ENCODE results near the gene STN1. TPM values are rescaled to one million over a fixed set of nuclear protein-coding genes. Genes with fewer than 3 reads are reported as not detected.

Gene STN1
- total and polyA plus RNA-seq, 5 donors from 2014 or later = 44.1 to 122 (median 106) TPM

GRCh38 chr10:103874730-103875129 is 43.3 kb downstream of the STN1 start:
- H3K9me3 ChIP-seq (ENCODE audit: control insufficient read depth in 2 of 2, low read length in 2 of 2) = no peaks in the 10 kb centered on the region
- H3K4me3 Mint-ChIP-seq = no peak overlapping the region
- no peak overlapping the region for H3K4me3 ChIP-seq (ENCODE audit: low read depth, low read length)
- H3K9me3 Mint-ChIP-seq = no peaks in the 10 kb centered on the region
- peaks cover 52% of the 10 kb centered on the region for H3K36me3 ChIP-seq (ENCODE audit: control insufficient read depth, insufficient read depth, low read length)
- H3K36me3 Mint-ChIP-seq = peaks cover 42% of the 10 kb centered on the region
- ATAC-seq (ENCODE audit: low read depth in 2 of 2) (no peak), DNase-seq (no peak)
- peaks cover 0 to 8% (median 3%) of the 10 kb centered on the region in 4 donors for H3K4me1 Mint-ChIP-seq
- H3K27ac ChIP-seq (ENCODE audit: insufficient read depth, low read length, poor library complexity, severe bottlenecking) = no peak overlapping the region
- no peaks in the 10 kb centered on the region for H3K27me3 Mint-ChIP-seq
- no peaks in the 10 kb centered on the region for H3K4me1 ChIP-seq (ENCODE audit: control insufficient read depth, insufficient read depth, low read length, poor library complexity, severe bottlenecking)
- H3K27ac Mint-ChIP-seq = no peak overlapping the region
- no peaks in the 10 kb centered on the region for H3K27me3 ChIP-seq (ENCODE audit: control insufficient read depth, insufficient read depth, low read length)

- Mint-ChIP-seq H3K4me3 (no peak overlapping the region), H3K27me3 (peaks cover 5% of the 10 kb centered on the region), H3K9me3 (peaks cover 0 to 2% (median 0%) of the 10 kb centered on the region in 7 donors), H3K4me1 (peaks cover 0 to 3% (median 1%) of the 10 kb centered on the region in 4 donors), H3K36me3 (peaks cover 28% of the 10 kb centered on the region), H3K27ac (no peak overlapping the region)
- Histone ChIP-seq H3K36me3 (ENCODE audit: control insufficient read depth, insufficient read depth, low read length) (peaks cover 33% of the 10 kb centered on the region), H3K9me3 (ENCODE audit: control insufficient read depth in 2 of 2, low read length in 2 of 2) (no peaks in the 10 kb centered on the region), H3K27ac (ENCODE audit: insufficient read depth, low read length, poor library complexity, severe bottlenecking) (no peak overlapping the region), H3K4me3 (ENCODE audit: low read depth, low read length) (no peak overlapping the region), H3K4me1 (ENCODE audit: control insufficient read depth, insufficient read depth, low read length, poor library complexity, severe bottlenecking) (no peaks in the 10 kb centered on the region), H3K27me3 (ENCODE audit: control insufficient read depth, insufficient read depth, low read length) (no peaks in the 10 kb centered on the region)
- ATAC-seq (ENCODE audit: low read depth in 2 of 2) (no peak), DNase-seq (no peak)
These were observed 45.6 kb downstream of the STN1 start for GRCh38 chr10:103872137-103872931.

DNA sequence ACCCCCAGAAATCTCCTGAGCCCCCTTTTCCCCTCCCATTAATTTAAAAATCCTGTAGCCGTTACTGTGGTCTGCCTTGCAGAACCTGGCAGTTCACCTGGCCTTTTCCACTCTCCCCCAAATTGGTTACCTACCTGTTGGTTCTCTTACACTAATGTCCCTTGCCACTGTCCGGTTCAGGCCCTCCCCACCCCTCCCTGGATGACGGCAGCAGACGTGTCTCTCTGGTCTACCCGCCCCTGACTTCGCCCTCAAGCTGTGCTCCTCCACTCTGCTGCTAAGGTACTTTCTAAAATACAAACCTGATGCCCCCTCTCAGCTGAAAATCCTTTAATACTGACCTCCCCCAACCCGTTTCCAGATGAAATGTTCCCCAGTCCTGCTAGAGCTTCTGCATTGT is 47.0 kb downstream of the STN1 start:
- Histone ChIP-seq H3K27me3 (ENCODE audit: control insufficient read depth, insufficient read depth, low read length) (no peaks in the 10 kb centered on the region), H3K4me3 (ENCODE audit: low read depth, low read length) (no peak overlapping the region), H3K27ac (ENCODE audit: insufficient read depth, low read length, poor library complexity, severe bottlenecking) (no peak overlapping the region), H3K9me3 (ENCODE audit: control insufficient read depth in 2 of 2, low read length in 2 of 2) (no peaks in the 10 kb centered on the region), H3K36me3 (ENCODE audit: control insufficient read depth, insufficient read depth, low read length) (peaks cover 21% of the 10 kb centered on the region), H3K4me1 (ENCODE audit: control insufficient read depth, insufficient read depth, low read length, poor library complexity, severe bottlenecking) (no peaks in the 10 kb centered on the region)
- DNase-seq = no peak
- Mint-ChIP-seq H3K9me3 (peaks cover 0 to 2% (median 0%) of the 10 kb centered on the region in 7 donors), H3K36me3 (peaks cover 28% of the 10 kb centered on the region), H3K4me1 (peaks cover 0 to 3% (median 1%) of the 10 kb centered on the region in 4 donors), H3K27ac (no peak overlapping the region), H3K4me3 (no peak overlapping the region), H3K27me3 (peaks cover 5% of the 10 kb centered on the region)
- no peak for ATAC-seq (ENCODE audit: low read depth in 2 of 2)

- peaks cover under 1 to 5% of the 10 kb centered on the region in 2 experiments for H3K9me3 ChIP-seq (ENCODE audit: control insufficient read depth in 2 of 2, low read length in 2 of 2)
- no peaks in the 10 kb centered on the region for H3K4me1 ChIP-seq (ENCODE audit: control insufficient read depth, insufficient read depth, low read length, poor library complexity, severe bottlenecking)
- no peaks in the 10 kb centered on the region for H3K27me3 ChIP-seq (ENCODE audit: control insufficient read depth, insufficient read depth, low read length)
- Mint-ChIP-seq H3K4me1 (peaks cover 0 to 3% (median 1%) of the 10 kb centered on the region in 4 donors), H3K9me3 (peaks cover 0 to 4% (median under 1%) of the 10 kb centered on the region in 7 donors), H3K27ac (no peak overlapping the region), H3K27me3 (peaks cover 5% of the 10 kb centered on the region), H3K4me3 (no peak overlapping the region), H3K36me3 (peaks cover 29% of the 10 kb centered on the region)
- ATAC-seq (ENCODE audit: low read depth in 2 of 2) (no peak), DNase-seq (no peak)
- peaks cover 21% of the 10 kb centered on the region for H3K36me3 ChIP-seq (ENCODE audit: control insufficient read depth, insufficient read depth, low read length)
- H3K27ac ChIP-seq (ENCODE audit: insufficient read depth, low read length, poor library complexity, severe bottlenecking) = no peak overlapping the region
- H3K4me3 ChIP-seq (ENCODE audit: low read depth, low read length) = no peak overlapping the region
These were observed 47.5 kb downstream of the STN1 start for GRCh38 chr10:103870516-103870915.

- Mint-ChIP-seq H3K4me1 (peaks cover 0 to 2% (median 0%) of the 10 kb centered on the region in 4 donors), H3K4me3 (no peak overlapping the region), H3K9me3 (peaks cover 0 to 13% (median 4%) of the 10 kb centered on the region in 7 donors), H3K27ac (no peak overlapping the region), H3K27me3 (peaks cover 5% of the 10 kb centered on the region), H3K36me3 (peaks cover 36% of the 10 kb centered on the region)
- H3K36me3 ChIP-seq (ENCODE audit: control insufficient read depth, insufficient read depth, low read length) = peaks cover 21% of the 10 kb centered on the region
- H3K27ac ChIP-seq (ENCODE audit: insufficient read depth, low read length, poor library complexity, severe bottlenecking) = no peak overlapping the region
- H3K9me3 ChIP-seq (ENCODE audit: control insufficient read depth in 2 of 2, low read length in 2 of 2) = peaks cover 9 to 13% of the 10 kb centered on the region in 2 experiments
- no peaks in the 10 kb centered on the region for H3K27me3 ChIP-seq (ENCODE audit: control insufficient read depth, insufficient read depth, low read length)
- no peaks in the 10 kb centered on the region for H3K4me1 ChIP-seq (ENCODE audit: control insufficient read depth, insufficient read depth, low read length, poor library complexity, severe bottlenecking)
- DNase-seq (no peak), ATAC-seq (ENCODE audit: low read depth in 2 of 2) (no peak)
- H3K4me3 ChIP-seq (ENCODE audit: low read depth, low read length) = no peak overlapping the region
These were observed 48.6 kb downstream of the STN1 start for GRCh38 chr10:103869336-103869735.

DNA sequence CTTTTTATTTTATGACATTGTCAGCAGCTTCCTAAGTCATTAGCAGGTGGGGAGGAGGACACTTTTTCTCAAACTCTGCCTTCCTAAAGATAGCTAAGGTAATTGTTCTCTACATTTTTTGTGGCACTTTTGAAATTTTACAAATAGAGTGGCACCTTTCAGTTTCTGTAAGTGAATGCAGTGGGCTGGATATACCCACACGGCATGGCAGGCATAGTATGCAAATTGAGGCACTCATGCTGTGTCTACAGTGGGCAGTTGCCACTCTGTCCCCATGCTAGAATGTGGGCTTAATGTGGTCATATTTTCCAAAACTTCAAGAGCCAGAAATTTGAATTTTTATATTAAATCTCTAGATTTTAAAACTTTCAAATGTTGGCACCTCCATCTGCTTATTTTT is 49.8 kb downstream of the STN1 start:
- H3K4me1 Mint-ChIP-seq = peaks cover 0 to 2% (median 0%) of the 10 kb centered on the region in 4 donors
- no peak overlapping the region for H3K27ac Mint-ChIP-seq
- Histone ChIP-seq H3K27me3 (ENCODE audit: control insufficient read depth, insufficient read depth, low read length) (no peaks in the 10 kb centered on the region), H3K4me3 (ENCODE audit: low read depth, low read length) (no peak overlapping the region), H3K27ac (ENCODE audit: insufficient read depth, low read length, poor library complexity, severe bottlenecking) (no peak overlapping the region), H3K4me1 (ENCODE audit: control insufficient read depth, insufficient read depth, low read length, poor library complexity, severe bottlenecking) (no peaks in the 10 kb centered on the region), H3K36me3 (ENCODE audit: control insufficient read depth, insufficient read depth, low read length) (peaks cover 18% of the 10 kb centered on the region), H3K9me3 (ENCODE audit: control insufficient read depth in 2 of 2, low read length in 2 of 2) (peaks cover 9 to 13% of the 10 kb centered on the region in 2 experiments)
- peaks cover 38% of the 10 kb centered on the region for H3K36me3 Mint-ChIP-seq
- ATAC-seq (ENCODE audit: low read depth in 2 of 2) (no peak), DNase-seq (no peak)
- peaks cover 5% of the 10 kb centered on the region for H3K27me3 Mint-ChIP-seq
- peaks cover 0 to 16% (median 4%) of the 10 kb centered on the region in 7 donors for H3K9me3 Mint-ChIP-seq
- no peak overlapping the region for H3K4me3 Mint-ChIP-seq

DNA sequence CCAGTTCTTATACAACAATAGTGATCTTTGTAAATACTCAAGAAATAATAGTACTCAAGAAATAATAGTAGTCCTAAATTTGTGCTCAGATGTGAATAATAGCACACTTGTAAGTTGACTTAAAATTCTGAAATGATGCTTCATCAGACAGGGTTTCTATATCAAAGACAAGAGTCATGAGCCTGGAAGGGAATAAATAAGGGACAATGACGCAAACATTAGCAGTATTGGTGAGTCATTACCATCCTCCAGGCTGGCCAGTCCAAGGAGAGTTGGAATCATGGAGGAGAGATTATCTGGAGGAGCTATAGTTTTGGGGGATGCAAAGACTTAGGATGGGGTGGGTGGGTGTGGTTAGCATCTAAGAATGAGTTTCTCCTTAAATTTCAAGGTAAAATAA is 56.5 kb downstream of the STN1 start:
- no peaks in the 10 kb centered on the region for H3K4me1 ChIP-seq (ENCODE audit: control insufficient read depth, insufficient read depth, low read length, poor library complexity, severe bottlenecking)
- peaks cover 9 to 13% of the 10 kb centered on the region in 2 experiments for H3K9me3 ChIP-seq (ENCODE audit: control insufficient read depth in 2 of 2, low read length in 2 of 2)
- Mint-ChIP-seq H3K27ac (peak overlapping the region in 1 of 3 donors; percentile 42), H3K9me3 (peaks cover 0 to 16% (median 5%) of the 10 kb centered on the region in 7 donors), H3K27me3 (peaks cover 19% of the 10 kb centered on the region), H3K4me3 (no peak overlapping the region), H3K4me1 (peaks cover 0 to 14% (median 5%) of the 10 kb centered on the region in 4 donors), H3K36me3 (peaks cover 18% of the 10 kb centered on the region)
- DNase-seq = no peak
- H3K36me3 ChIP-seq (ENCODE audit: control insufficient read depth, insufficient read depth, low read length) = no peaks in the 10 kb centered on the region
- no peak overlapping the region for H3K4me3 ChIP-seq (ENCODE audit: low read depth, low read length)
- ATAC-seq (ENCODE audit: low read depth in 2 of 2) = no peak
- no peak overlapping the region for H3K27ac ChIP-seq (ENCODE audit: insufficient read depth, low read length, poor library complexity, severe bottlenecking)
- no peaks in the 10 kb centered on the region for H3K27me3 ChIP-seq (ENCODE audit: control insufficient read depth, insufficient read depth, low read length)
